Esophagus squamous epithelium (tissue), 5 donors: ENCODE data around the gene ADORA2B. TPM values are rescaled to one million over a fixed set of nuclear protein-coding genes. Genes with fewer than 3 reads are reported as not detected.
"Not testable (repeated sequence)": the region's sequence is repeated elsewhere in the genome, so short reads cannot be mapped to it uniquely, and the experiment has no call there.

Experiments used
- DNase-seq: peaks from one replicate; lab custom pipeline; 2025; lab: John Stamatoyannopoulos, UW
- H3K27ac ChIP-seq, 4 donors: fragments of 200-600 bp; sonication (generic); one replicate each; pipeline ENCODE4 v1.5.1; 2016 to 2019; ENCODE audit warnings: mild to moderate bottlenecking in 1 of 4
- H3K27me3 ChIP-seq, 4 donors: fragments of 200-600 bp; sonication (generic); 1 replicate in 3 of 4; 2 replicates in 1 of 4; pipeline versions ENCODE4 v1.5.1 to v1.6.0; 2017 to 2021; ENCODE audit warnings: antibody characterized with exemption in 1 of 4
- H3K36me3 ChIP-seq, 3 donors: fragments of 200-600 bp; sonication (generic); one replicate each; pipeline ENCODE4 v1.5.1; 2016 to 2019
- H3K4me1 ChIP-seq, 3 donors: fragments of 200-600 bp; sonication (generic); one replicate each; pipeline ENCODE4 v1.5.1; 2017 to 2019
- H3K4me3 ChIP-seq, 4 donors: fragments of 200-600 bp; sonication (generic); 1 replicate in 3 of 4; 2 replicates in 1 of 4; pipeline ENCODE4 v1.5.1; 2016 to 2019; ENCODE audit warnings: mild to moderate bottlenecking in 2 of 4, moderate library complexity in 1 of 4
- H3K9me3 ChIP-seq, 3 donors: fragments of 200-600 bp; sonication (generic); one replicate each; pipeline ENCODE4 v1.5.1; 2016 to 2019
- POLR2A ChIP-seq, 4 donors: fragments of 450-650 bp; IDR thresholded peaks; one replicate each; pipeline ENCODE4 v1.6.1; 2017; ENCODE audit warnings: antibody characterized with exemption in 4 of 4, mild to moderate bottlenecking in 4 of 4, moderate library complexity in 3 of 4
- WGBS, 2 donors: methylation state at CpG; one replicate each; pipeline ENCODE4 v1.1.5; 2018; 5-methylcytosine and 5-hydroxymethylcytosine counted together
- intact Hi-C: fragments of 100-400 bp; cut with DNase I; formaldehyde crosslinking; loops from one replicate; pipeline ENCODE4 v1.15.0; 2022
- total RNA-seq, 4 donors: library from RNA; depleted of rRNA; stranded (reverse); fragments of >200 nt; gene quantifications; one replicate each; pipeline ENCODE4 v1.1.0, GENCODE V29; 2016
- TF ChIP-seq, protein P1 (sequence below), 6 experiments: fragments of 450-650 bp in 4 of 6; fragments of 200-600 bp in 2 of 6; sonication (generic) in 2 of 6; IDR thresholded peaks; one replicate each; pipeline ENCODE4 v1.5.1; 2016 to 2019; ENCODE audit warnings: antibody characterized with exemption in 6 of 6, mild to moderate bottlenecking in 4 of 6, moderate library complexity in 4 of 6
- donor health status: DM: yes; HTN: yes; CAD: no.

ADORA2B gene
- total RNA-seq, 4 donors from 2014 or later = 12.2 to 34.9 (median 32.0) TPM

GRCh38 chr17:15930426-15930825, 14.5 kb upstream of the ADORA2B start:
- TF ChIP-seq, protein P1, sequence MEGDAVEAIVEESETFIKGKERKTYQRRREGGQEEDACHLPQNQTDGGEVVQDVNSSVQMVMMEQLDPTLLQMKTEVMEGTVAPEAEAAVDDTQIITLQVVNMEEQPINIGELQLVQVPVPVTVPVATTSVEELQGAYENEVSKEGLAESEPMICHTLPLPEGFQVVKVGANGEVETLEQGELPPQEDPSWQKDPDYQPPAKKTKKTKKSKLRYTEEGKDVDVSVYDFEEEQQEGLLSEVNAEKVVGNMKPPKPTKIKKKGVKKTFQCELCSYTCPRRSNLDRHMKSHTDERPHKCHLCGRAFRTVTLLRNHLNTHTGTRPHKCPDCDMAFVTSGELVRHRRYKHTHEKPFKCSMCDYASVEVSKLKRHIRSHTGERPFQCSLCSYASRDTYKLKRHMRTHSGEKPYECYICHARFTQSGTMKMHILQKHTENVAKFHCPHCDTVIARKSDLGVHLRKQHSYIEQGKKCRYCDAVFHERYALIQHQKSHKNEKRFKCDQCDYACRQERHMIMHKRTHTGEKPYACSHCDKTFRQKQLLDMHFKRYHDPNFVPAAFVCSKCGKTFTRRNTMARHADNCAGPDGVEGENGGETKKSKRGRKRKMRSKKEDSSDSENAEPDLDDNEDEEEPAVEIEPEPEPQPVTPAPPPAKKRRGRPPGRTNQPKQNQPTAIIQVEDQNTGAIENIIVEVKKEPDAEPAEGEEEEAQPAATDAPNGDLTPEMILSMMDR (IDR thresholded peaks at IDR 0.05) = no peak
- no peak for TF ChIP-seq POLR2A (IDR thresholded peaks at IDR 0.05)
- H3K4me3 ChIP-seq = no peak overlapping the region
- no peaks in the 10 kb centered on the region for H3K4me1 ChIP-seq
- H3K27me3 ChIP-seq = peaks cover 0 to 28% (median 0%) of the 10 kb centered on the region in 4 donors
- intact Hi-C loops = no loop called here
- WGBS, 2 donors = 50 to 53% methylated on average over 1 to 6 of the region's 6 CpGs
- H3K27ac ChIP-seq = no peak overlapping the region
- H3K9me3 ChIP-seq = no peaks in the 10 kb centered on the region
- DNase-seq = no peak
- no peaks in the 10 kb centered on the region for H3K36me3 ChIP-seq

DNA sequence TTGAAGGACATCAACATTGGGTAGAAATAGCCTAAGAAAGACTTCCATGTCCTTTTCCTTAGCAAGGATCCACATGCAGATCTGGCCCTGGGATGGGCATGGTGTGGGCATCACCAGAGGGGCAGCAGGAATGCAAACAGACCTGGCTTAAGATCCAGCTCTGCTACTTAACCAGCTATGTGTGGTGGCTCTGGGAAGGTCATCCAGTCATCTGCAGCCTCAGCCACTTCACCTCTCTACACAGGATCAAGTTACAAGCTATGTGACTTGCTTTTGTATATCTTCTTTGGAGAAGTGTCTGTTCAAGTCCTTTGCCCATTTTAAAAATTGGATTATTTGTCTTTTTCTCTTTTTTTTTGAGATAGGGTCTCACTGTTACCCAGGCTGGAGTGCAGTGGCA, 13.5 kb upstream of the ADORA2B start:
- peaks cover 0 to 24% (median 0%) of the 10 kb centered on the region in 4 donors for H3K27me3 ChIP-seq
- DNase-seq = no peak
- H3K9me3 ChIP-seq = no peaks in the 10 kb centered on the region
- no peak overlapping the region for H3K27ac ChIP-seq
- no peak for TF ChIP-seq POLR2A (IDR thresholded peaks at IDR 0.05)
- TF ChIP-seq, protein P1 (IDR thresholded peaks at IDR 0.05) = no peak
- H3K4me3 ChIP-seq = no peak overlapping the region
- no peaks in the 10 kb centered on the region for H3K36me3 ChIP-seq
- intact Hi-C loops = no loop called here
- H3K4me1 ChIP-seq = no peaks in the 10 kb centered on the region

DNA sequence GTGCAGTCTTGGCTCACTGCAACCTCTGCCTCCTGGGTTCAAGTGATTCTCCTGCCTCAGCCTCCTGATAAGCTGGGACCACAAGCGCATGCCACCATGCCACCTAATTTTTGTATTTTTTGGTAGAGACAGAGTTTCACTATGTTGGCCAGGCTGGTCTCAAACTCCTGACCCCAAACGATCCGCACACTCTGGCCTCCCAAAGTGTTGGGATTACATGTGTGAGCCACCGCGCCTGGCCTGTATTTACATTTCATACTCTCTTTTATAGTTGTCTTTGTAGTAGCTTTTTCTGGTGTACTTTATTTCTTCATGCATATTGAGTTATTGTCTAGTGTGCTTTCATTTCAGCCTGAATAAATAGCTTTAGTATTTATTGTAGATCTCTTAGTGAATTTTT, 10.1 kb upstream of the ADORA2B start:
- no peaks in the 10 kb centered on the region for H3K4me1 ChIP-seq
- no peak overlapping the region for H3K4me3 ChIP-seq
- no peaks in the 10 kb centered on the region for H3K27me3 ChIP-seq
- TF ChIP-seq POLR2A (IDR thresholded peaks at IDR 0.05) = no peak
- TF ChIP-seq, protein P1 (IDR thresholded peaks at IDR 0.05) = no peak
- 88 to 92% methylated on average over 5 of the region's 5 CpGs for WGBS, 2 donors
- H3K9me3 ChIP-seq = no peaks in the 10 kb centered on the region
- no peak for DNase-seq
- H3K27ac ChIP-seq = no peak overlapping the region
- intact Hi-C loops = no loop called here
- H3K36me3 ChIP-seq = no peaks in the 10 kb centered on the region

DNA sequence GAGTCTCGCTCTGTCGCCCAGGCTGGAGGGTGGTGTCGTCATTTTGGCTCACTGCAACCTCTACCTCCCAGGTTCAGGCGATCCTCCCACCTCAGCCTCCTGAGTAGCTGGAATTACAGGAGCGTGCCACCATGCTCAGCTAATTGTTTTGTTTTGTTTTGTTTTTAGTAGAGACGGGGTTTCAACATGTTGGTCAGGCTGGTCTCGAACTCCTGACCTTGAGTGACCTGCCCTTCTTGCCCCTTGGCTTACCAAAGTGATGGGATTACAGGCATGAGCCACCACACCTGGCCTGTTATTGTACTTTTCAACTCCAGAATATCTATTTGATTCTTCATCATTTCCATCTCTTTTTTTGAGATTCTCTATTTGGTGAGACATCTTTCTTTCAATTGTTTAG, 9.0 kb upstream of the ADORA2B start:
- WGBS, 2 donors = 96 to 98% methylated on average over 5 to 7 of the region's 7 CpGs
- TF ChIP-seq, protein P1 (IDR thresholded peaks at IDR 0.05) = no peak
- TF ChIP-seq POLR2A (IDR thresholded peaks at IDR 0.05) = no peak
- DNase-seq = no peak

GRCh38 chr17:15936481-15936880, 8.4 kb upstream of the ADORA2B start:
- WGBS, 2 donors = 95 to 100% methylated on average over 4 of the region's 4 CpGs
- intact Hi-C loops, H3K9me3 ChIP-seq, DNase-seq, H3K4me3 ChIP-seq, H3K27me3 ChIP-seq, H3K27ac ChIP-seq, H3K4me1 ChIP-seq, H3K36me3 ChIP-seq: not testable (repeated sequence)

More for the DNA sequence above, 9.0 kb upstream of the ADORA2B start:
- Histone ChIP-seq H3K4me3 (no peak overlapping the region), H3K27me3 (no peaks in the 10 kb centered on the region), H3K27ac (no peak overlapping the region), H3K4me1 (no peaks in the 10 kb centered on the region), H3K36me3 (no peaks in the 10 kb centered on the region), H3K9me3 (no peaks in the 10 kb centered on the region)
- intact Hi-C loops = no loop called here

DNA sequence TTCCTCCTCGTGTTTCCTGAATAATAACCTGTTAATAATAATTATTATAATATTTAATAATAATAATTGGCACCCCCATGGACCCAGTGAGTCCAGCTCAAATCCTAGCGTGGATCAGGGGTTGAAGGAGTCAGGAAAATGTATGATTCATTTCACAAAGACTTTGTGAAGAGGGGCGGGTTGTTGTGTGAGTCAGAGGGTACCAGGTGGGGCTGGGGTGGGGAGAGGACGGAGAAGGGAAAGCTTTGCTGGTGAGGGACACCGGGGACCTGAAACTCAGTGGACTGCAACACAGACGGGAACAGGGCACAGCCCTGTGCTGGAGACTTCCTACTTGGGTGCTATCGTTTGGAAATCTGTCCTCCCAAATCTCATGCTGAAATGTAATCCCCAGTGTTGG, 3.1 kb upstream of the ADORA2B start:
- peaks cover 0 to 31% (median 0%) of the 10 kb centered on the region in 4 donors for H3K27me3 ChIP-seq
- intact Hi-C loops = no loop called here
- H3K36me3 ChIP-seq = no peaks in the 10 kb centered on the region
- no peak overlapping the region for H3K4me3 ChIP-seq
- H3K27ac ChIP-seq = no peak overlapping the region
- 42 to 51% methylated on average over 7 of the region's 7 CpGs for WGBS, 2 donors
- peaks cover 9 to 40% (median 15%) of the 10 kb centered on the region in 3 donors for H3K4me1 ChIP-seq
- TF ChIP-seq POLR2A (IDR thresholded peaks at IDR 0.05) = no peak
- TF ChIP-seq, protein P1 (IDR thresholded peaks at IDR 0.05) = no peak
- DNase-seq = no peak
- no peaks in the 10 kb centered on the region for H3K9me3 ChIP-seq
